Upper lobe of left lung (tissue), 4 donors: ENCODE data around the gene PTPN5.

ENCODE experiments used
- EP300 ChIP-seq, 4 donors: sonication (generic); formaldehyde crosslinking; IDR thresholded peaks; one replicate each; pipeline ENCODE4 v1.5.1; 2017; ENCODE audit warnings: antibody characterized with exemption in 4 of 4, control low read depth in 2 of 4
- POLR2A ChIP-seq, 4 donors: fragments of 450-650 bp; IDR thresholded peaks; one replicate each; pipeline ENCODE4 v1.5.1; 2016 to 2017; ENCODE audit warnings: antibody characterized with exemption in 4 of 4, mild to moderate bottlenecking in 2 of 4
- POLR2AphosphoS5 ChIP-seq, 2 donors: sonication (generic); formaldehyde crosslinking; IDR thresholded peaks; one replicate each; pipeline ENCODE4 v1.5.1; 2017; ENCODE audit warnings: antibody characterized with exemption in 2 of 2
- TF ChIP-seq, protein P1 (sequence below), 6 experiments: fragments of 450-650 bp in 4 of 6; fragments of 200-600 bp in 2 of 6; sonication (generic) in 2 of 6; IDR thresholded peaks; one replicate each; pipeline ENCODE4 v1.5.1; 2016 to 2019; ENCODE audit warnings: antibody characterized with exemption in 6 of 6

DNA sequence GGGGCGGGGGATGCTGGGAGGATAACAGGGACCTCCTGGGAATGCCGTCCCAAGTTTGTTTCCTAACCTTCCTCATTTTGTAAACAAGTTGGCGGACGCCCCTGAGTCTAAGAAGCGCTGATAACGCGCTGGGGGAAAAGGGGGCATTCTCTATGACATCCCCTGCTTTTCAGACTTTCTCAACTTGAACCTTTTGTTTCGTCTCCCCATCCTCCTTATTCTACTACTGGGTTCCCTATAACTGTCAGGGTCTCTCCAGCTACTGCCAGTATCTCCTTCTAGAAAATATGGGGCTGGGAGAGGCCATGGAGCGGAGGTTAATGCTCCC is 92.4 kb downstream of the PTPN5 start:
- TF ChIP-seq, protein P1, sequence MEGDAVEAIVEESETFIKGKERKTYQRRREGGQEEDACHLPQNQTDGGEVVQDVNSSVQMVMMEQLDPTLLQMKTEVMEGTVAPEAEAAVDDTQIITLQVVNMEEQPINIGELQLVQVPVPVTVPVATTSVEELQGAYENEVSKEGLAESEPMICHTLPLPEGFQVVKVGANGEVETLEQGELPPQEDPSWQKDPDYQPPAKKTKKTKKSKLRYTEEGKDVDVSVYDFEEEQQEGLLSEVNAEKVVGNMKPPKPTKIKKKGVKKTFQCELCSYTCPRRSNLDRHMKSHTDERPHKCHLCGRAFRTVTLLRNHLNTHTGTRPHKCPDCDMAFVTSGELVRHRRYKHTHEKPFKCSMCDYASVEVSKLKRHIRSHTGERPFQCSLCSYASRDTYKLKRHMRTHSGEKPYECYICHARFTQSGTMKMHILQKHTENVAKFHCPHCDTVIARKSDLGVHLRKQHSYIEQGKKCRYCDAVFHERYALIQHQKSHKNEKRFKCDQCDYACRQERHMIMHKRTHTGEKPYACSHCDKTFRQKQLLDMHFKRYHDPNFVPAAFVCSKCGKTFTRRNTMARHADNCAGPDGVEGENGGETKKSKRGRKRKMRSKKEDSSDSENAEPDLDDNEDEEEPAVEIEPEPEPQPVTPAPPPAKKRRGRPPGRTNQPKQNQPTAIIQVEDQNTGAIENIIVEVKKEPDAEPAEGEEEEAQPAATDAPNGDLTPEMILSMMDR (IDR thresholded peaks at IDR 0.05): no peak
- no peak for TF ChIP-seq POLR2A (IDR thresholded peaks at IDR 0.05)
- no peak for TF ChIP-seq POLR2AphosphoS5 (IDR thresholded peaks at IDR 0.05)
- no peak for TF ChIP-seq EP300 (IDR thresholded peaks at IDR 0.05)
